Aorta (tissue), 5 donors: ENCODE data around the gene STATH. TPM values are rescaled to one million over a fixed set of nuclear protein-coding genes. Genes with fewer than 3 reads are reported as not detected.

Source experiments
- ATAC-seq: fragments of 200-7000 bp; cut with Tn5 transposase; one replicate; pipeline ENCODE4 v1.9.1; 2022; ENCODE audit warnings: moderate library complexity; ENCODE audit not compliant: low FRiP score
- DNase-seq, 2 donors: peaks; one replicate each; pipeline ENCODE4 v3.0.0-alpha.2; 2020
- H3K27ac ChIP-seq, 2 donors: one replicate each; pipeline ENCODE4 v1.5.1; 2013; ENCODE audit warnings: low read length in 2 of 2, mild to moderate bottlenecking in 2 of 2, moderate library complexity in 2 of 2, control low read depth in 1 of 2, inconsistent platforms in 1 of 2, low read depth in 1 of 2
- H3K27me3 ChIP-seq, 2 donors: one replicate each; pipeline ENCODE4 v1.6.1; 2013; ENCODE audit warnings: control low read depth in 1 of 2, low read length in 1 of 2, mild to moderate bottlenecking in 1 of 2, moderate library complexity in 1 of 2; ENCODE audit not compliant: insufficient read depth in 2 of 2, control insufficient read depth in 1 of 2
- H3K36me3 ChIP-seq, 2 donors: one replicate each; pipeline ENCODE4 v1.6.1; 2013; ENCODE audit warnings: control low read depth in 1 of 2, low read length in 1 of 2, mild to moderate bottlenecking in 1 of 2; ENCODE audit not compliant: insufficient read depth in 2 of 2, control insufficient read depth in 1 of 2
- H3K4me1 ChIP-seq, 2 donors: one replicate each; pipeline ENCODE4 v1.6.1; 2013; ENCODE audit warnings: low read length in 2 of 2, control low read depth in 1 of 2, mild to moderate bottlenecking in 1 of 2, moderate library complexity in 1 of 2; ENCODE audit not compliant: insufficient read depth in 2 of 2, control insufficient read depth in 1 of 2
- H3K4me3 ChIP-seq, 2 donors: one replicate each; pipeline ENCODE4 v1.5.1; 2013; ENCODE audit warnings: low read length in 2 of 2, control low read depth in 1 of 2, mild to moderate bottlenecking in 1 of 2
- H3K9me3 ChIP-seq: one replicate; pipeline ENCODE4 v1.6.1; 2013; ENCODE audit warnings: mild to moderate bottlenecking, low read length; ENCODE audit not compliant: control insufficient read depth
- WGBS, 2 donors: extraction: QIAGEN DNeasy Blood & Tissue Kit; methylation state at CpG; one replicate each; pipeline ENCODE4 v1.1.7; 2013; 5-methylcytosine and 5-hydroxymethylcytosine counted together
- intact Hi-C, 2 donors: fragments of 100-400 bp; cut with DNase I; formaldehyde crosslinking; loops; one replicate each; pipeline versions ENCODE4 v1.14.2 to v1.15.0; 2022
- long read RNA-seq, 2 donors: library from polyadenylated mRNA; unstranded; transcript quantifications; one replicate each; pipeline ENCODE4 v2.0.0, GENCODE V29; 2020 to 2021
- polyA plus RNA-seq, 2 donors: library from polyadenylated mRNA; stranded (reverse); fragments of 200-250 nt; gene quantifications; one replicate each; pipeline ENCODE4 v1.2.3, GENCODE V29; 2013
- total RNA-seq, 2 donors: library from RNA; stranded (reverse); fragmentation: NEBNext Ultra II Directional; extraction: Animal tissue kit (Norgen Biotek cat#: 25700); gene quantifications; one replicate each; pipeline ENCODE4 v1.2.1, GENCODE V29; 2021
- donor health status: healthy with polysubstance abuse.
- donor health status: Bipolar disorder and iron deficiency.
- donor health status: DM: no; HTN: no; CAD: no.
- donor health status: DM: no; HTN: no; CAD: no.
- donor health status: DM: yes; HTN: yes; CAD: no.

Gene STATH
- total RNA-seq, result not detected
- polyA plus RNA-seq, result not detected
- long read RNA-seq, donor 1, result 0 reads
- long read RNA-seq, donor 2, result 0 reads

- H3K27me3 ChIP-seq, result no peaks in the 10 kb centered on the region
- intact Hi-C loops, result no loop called here
Observed at GRCh38 chr4:69995526-69996016, at the start of gene STATH. TSS of gene STATH (plus strand) at chr4:69995966. CDS start at chr4:69998438, 2,472 bp downstream.

GRCh38 chr4:69951602-69952001 is 44.2 kb upstream of the STATH start:
- Histone ChIP-seq H3K36me3 (no peaks in the 10 kb centered on the region), H3K4me3 (no peak overlapping the region), H3K4me1 (no peaks in the 10 kb centered on the region), H3K9me3 (no peaks in the 10 kb centered on the region), H3K27me3 (no peaks in the 10 kb centered on the region), H3K27ac (no peak overlapping the region)
- intact Hi-C loops, result no loop called here
- DNase-seq (no peak), ATAC-seq (no peak)
- WGBS, 2 donors, result 34 to 41% methylated on average over 3 of the region's 3 CpGs

More at GRCh38 chr4:69995526-69996016, at the start of gene STATH:
- no peak within 1 kb of the TSS for H3K4me3 ChIP-seq
- ATAC-seq, result no peak
- H3K27ac ChIP-seq, result no peak within 1 kb of the TSS
- DNase-seq, result no peak
- WGBS, 2 donors, result 54 to 64% methylated on average over 3 of the region's 3 CpGs
- no peaks in the 10 kb centered on the region for H3K4me1 ChIP-seq
- no peaks in the 10 kb centered on the region for H3K9me3 ChIP-seq
- no peaks in the 10 kb centered on the region for H3K36me3 ChIP-seq

GRCh38 chr4:69957209-69957608 is 38.6 kb upstream of the STATH start:
- no peak for ATAC-seq

GRCh38 chr4:69965628-69966027 is 30.1 kb upstream of the STATH start, which contains the start of gene CSN2:
TSS of gene CSN2 (minus strand) at chr4:69965728. CDS start at chr4:69960995, 4,733 bp downstream.
- ATAC-seq, result no peak
- H3K27ac ChIP-seq, result no peak within 1 kb of the TSS
- no peaks in the 10 kb centered on the region for H3K9me3 ChIP-seq
- H3K36me3 ChIP-seq, result no peaks in the 10 kb centered on the region
- 86 to 90% methylated on average over 2 of the region's 2 CpGs for WGBS, 2 donors
- H3K4me1 ChIP-seq, result no peaks in the 10 kb centered on the region
- no peaks in the 10 kb centered on the region for H3K27me3 ChIP-seq
- no peak for DNase-seq
- H3K4me3 ChIP-seq, result no peak within 1 kb of the TSS
- intact Hi-C loops, result no loop called here

More at GRCh38 chr4:69957209-69957608, 38.6 kb upstream of the STATH start:
- intact Hi-C loops, result no loop called here
- no peaks in the 10 kb centered on the region for H3K27me3 ChIP-seq
- no peak for DNase-seq
- WGBS, 2 donors, result 91 to 100% methylated on average over 1 of the region's 1 CpG
- H3K27ac ChIP-seq, result no peak overlapping the region
- H3K36me3 ChIP-seq, result no peaks in the 10 kb centered on the region
- H3K4me1 ChIP-seq, result no peaks in the 10 kb centered on the region
- H3K4me3 ChIP-seq, result no peak overlapping the region
- H3K9me3 ChIP-seq, result no peaks in the 10 kb centered on the region

- H3K9me3 ChIP-seq, result no peaks in the 10 kb centered on the region
- H3K36me3 ChIP-seq, result no peaks in the 10 kb centered on the region
- H3K4me1 ChIP-seq, result no peaks in the 10 kb centered on the region
- H3K27ac ChIP-seq, result no peak overlapping the region
- ATAC-seq (no peak), DNase-seq (no peak)
- WGBS, 2 donors, result 55 to 67% methylated on average over 1 of the region's 1 CpG
- H3K4me3 ChIP-seq, result no peak overlapping the region
- H3K27me3 ChIP-seq, result no peaks in the 10 kb centered on the region
- intact Hi-C loops, result no loop called here
Observed at GRCh38 chr4:69970071-69970470, 25.7 kb upstream of the STATH start.

GRCh38 chr4:69974631-69975030 is 21.1 kb upstream of the STATH start:
- Histone ChIP-seq H3K9me3 (no peaks in the 10 kb centered on the region), H3K36me3 (no peaks in the 10 kb centered on the region), H3K27ac (no peak overlapping the region), H3K27me3 (peaks cover 0 to 3% of the 10 kb centered on the region in 2 donors), H3K4me1 (no peaks in the 10 kb centered on the region), H3K4me3 (no peak overlapping the region)
- intact Hi-C loops, result no loop called here
- WGBS, 2 donors, result 33 to 53% methylated on average over 1 of the region's 1 CpG
- no peak for DNase-seq
- no peak for ATAC-seq

GRCh38 chr4:69977582-69977981 is 18.2 kb upstream of the STATH start:
- H3K4me3 ChIP-seq, result no peak overlapping the region
- intact Hi-C loops, result no loop called here
- H3K27me3 ChIP-seq, result peaks cover 0 to 3% of the 10 kb centered on the region in 2 donors
- no peak for DNase-seq
- H3K27ac ChIP-seq, result no peak overlapping the region
- H3K9me3 ChIP-seq, result no peaks in the 10 kb centered on the region
- ATAC-seq, result peak; percentile 57
- no peaks in the 10 kb centered on the region for H3K36me3 ChIP-seq
- H3K4me1 ChIP-seq, result no peaks in the 10 kb centered on the region

GRCh38 chr4:69984030-69984443 is 11.7 kb upstream of the STATH start:
- Histone ChIP-seq H3K9me3 (no peaks in the 10 kb centered on the region), H3K4me1 (no peaks in the 10 kb centered on the region), H3K27me3 (no peaks in the 10 kb centered on the region), H3K4me3 (no peak overlapping the region), H3K27ac (no peak overlapping the region), H3K36me3 (no peaks in the 10 kb centered on the region)
- ATAC-seq, result peak; percentile 36
- whole genome bisulfite sequencing, 2 donors, result 8 to 15% methylated on average over 2 of the region's 2 CpGs
- peak in 1 of 2 donors; percentile 39 for DNase-seq
- intact Hi-C loops, result no loop called here

- H3K9me3 ChIP-seq, result no peaks in the 10 kb centered on the region
- H3K27ac ChIP-seq, result no peak overlapping the region
- no peaks in the 10 kb centered on the region for H3K36me3 ChIP-seq
- 78 to 88% methylated on average over 1 of the region's 1 CpG for WGBS, 2 donors
- H3K27me3 ChIP-seq, result no peaks in the 10 kb centered on the region
- ATAC-seq (no peak), DNase-seq (no peak)
- H3K4me3 ChIP-seq, result no peak overlapping the region
- H3K4me1 ChIP-seq, result no peaks in the 10 kb centered on the region
- intact Hi-C loops, result no loop called here
Observed at GRCh38 chr4:69986663-69987062, 9.1 kb upstream of the STATH start.
